HG03064 (cell line): ENCODE measurements around the gene TGFBR2.

Experiments used
- ATAC-seq: cut with Tn5 transposase; IDR thresholded peaks from one replicate; pipeline ENCODE4 v1.9.1; 2021; ENCODE audit warnings: low read depth; ENCODE audit not compliant: unreplicated experiment

Gene TGFBR2

GRCh38 chr3:30688776-30689641 lies 82.6 kb downstream of the TGFBR2 start:
- no peak for ATAC-seq

GRCh38 chr3:30690199-30690598 lies 83.8 kb downstream of the TGFBR2 start:
- no peak for ATAC-seq

GRCh38 chr3:30691249-30691880 lies 85.0 kb downstream of the TGFBR2 start:
- no peak for ATAC-seq

GRCh38 chr3:30691944-30692343 lies 85.5 kb downstream of the TGFBR2 start:
- no peak for ATAC-seq

GRCh38 chr3:30692498-30693130 lies 86.2 kb downstream of the TGFBR2 start:
- no peak for ATAC-seq

- peak; percentile 93 for ATAC-seq
These were observed 87.2 kb downstream of the TGFBR2 start for GRCh38 chr3:30693470-30694120.

GRCh38 chr3:30694148-30694547 lies 87.7 kb downstream of the TGFBR2 start:
- no peak for ATAC-seq

GRCh38 chr3:30694668-30695067 lies 88.3 kb downstream of the TGFBR2 start:
- no peak for ATAC-seq

- no peak for ATAC-seq
These were observed 89.1 kb downstream of the TGFBR2 start for GRCh38 chr3:30695302-30696061.

GRCh38 chr3:30696403-30696819 lies 90.0 kb downstream of the TGFBR2 start:
- ATAC-seq, result no peak

GRCh38 chr3:30696896-30697295 lies 90.5 kb downstream of the TGFBR2 start:
- no peak for ATAC-seq

GRCh38 chr3:30698549-30698948 lies 92.1 kb downstream of the TGFBR2 start:
- ATAC-seq, result no peak

- no peak for ATAC-seq
These were observed 93.5 kb downstream of the TGFBR2 start for GRCh38 chr3:30699927-30700326.

- ATAC-seq, result no peak
These were observed 94.4 kb downstream of the TGFBR2 start for GRCh38 chr3:30700702-30701321.

- ATAC-seq, result no peak
These were observed 95.8 kb downstream of the TGFBR2 start for GRCh38 chr3:30702038-30702827.

GRCh38 chr3:30702828-30703397 lies 96.5 kb downstream of the TGFBR2 start:
- ATAC-seq, result no peak

GRCh38 chr3:30704931-30705890 lies 98.8 kb downstream of the TGFBR2 start:
- no peak for ATAC-seq

- no peak for ATAC-seq
These were observed 101.4 kb downstream of the TGFBR2 start for GRCh38 chr3:30707825-30708224.
